Activated T-cell treated with anti-CD3 and anti-CD28 coated beads, Interleukin-2, amount 50 U/mL, for 4 hours (primary cell): ENCODE data around the gene CLEC1A. TPM values are rescaled to one million over a fixed set of nuclear protein-coding genes. Genes with fewer than 3 reads are reported as not detected.
"Not testable (repeated sequence)": the region's sequence is repeated elsewhere in the genome, so short reads cannot be mapped to it uniquely, and the experiment has no call there.

ENCODE experiments used
- ATAC-seq, 2 donors: fragments of 200-7000 bp; cut with Tn5 transposase; one replicate each; pipeline ENCODE4 v1.10.0; 2021
- DNase-seq: peaks from one replicate; pipeline ENCODE4 v3.0.0-alpha.2; 2020
- H3K27me3 Mint-ChIP-seq: one replicate; pipeline ENCODE4 v1.8.0; 2021; ENCODE audit warnings: low read depth, mixed read lengths
- H3K36me3 Mint-ChIP-seq: one replicate; pipeline ENCODE4 v1.8.0; 2022; ENCODE audit warnings: mixed read lengths; ENCODE audit not compliant: insufficient read depth
- H3K4me1 Mint-ChIP-seq: one replicate; pipeline ENCODE4 v1.8.0; 2021; ENCODE audit warnings: low read depth, mixed read lengths
- H3K4me3 Mint-ChIP-seq: one replicate; pipeline ENCODE4 v1.8.0; 2021; ENCODE audit warnings: mild to moderate bottlenecking, moderate library complexity, mixed read lengths
- H3K9me3 Mint-ChIP-seq: one replicate; pipeline ENCODE4 v1.8.0; 2021; ENCODE audit warnings: mixed read lengths
- total RNA-seq, 3 donors: library from RNA; stranded (reverse); gene quantifications; one replicate each; pipeline ENCODE4 v1.2.1, GENCODE V29; 2021

CLEC1A gene
- total RNA-seq, 3 donors from 2014 or later = not detected

- no peaks in the 10 kb centered on the region for H3K9me3 Mint-ChIP-seq
- peaks cover 40% of the 10 kb centered on the region for H3K27me3 Mint-ChIP-seq
- H3K4me1 Mint-ChIP-seq = peaks cover 7% of the 10 kb centered on the region
- no peak for ATAC-seq
- no peak overlapping the region for H3K4me3 Mint-ChIP-seq
- H3K36me3 Mint-ChIP-seq = no peaks in the 10 kb centered on the region
- no peak for DNase-seq
These were observed 50.3 kb downstream of the CLEC1A start for GRCh38 chr12:10048526-10048925.

- Mint-ChIP-seq H3K27me3 (peaks cover 29% of the 10 kb centered on the region), H3K9me3 (no peaks in the 10 kb centered on the region), H3K4me3 (no peak overlapping the region), H3K36me3 (no peaks in the 10 kb centered on the region), H3K4me1 (no peaks in the 10 kb centered on the region)
- DNase-seq (no peak), ATAC-seq (no peak)
These were observed 56.6 kb downstream of the CLEC1A start for GRCh38 chr12:10042167-10042566.

- Mint-ChIP-seq H3K27me3 (no peaks in the 10 kb centered on the region), H3K4me3 (no peak overlapping the region), H3K36me3 (no peaks in the 10 kb centered on the region), H3K4me1 (no peaks in the 10 kb centered on the region), H3K9me3 (no peaks in the 10 kb centered on the region)
- no peak for ATAC-seq
- no peak for DNase-seq
These were observed 64.8 kb downstream of the CLEC1A start for GRCh38 chr12:10033783-10034545.

GRCh38 chr12:10031771-10032175 is 67.0 kb downstream of the CLEC1A start:
- H3K9me3 Mint-ChIP-seq = no peaks in the 10 kb centered on the region

GRCh38 chr12:10031321-10031720 is 67.5 kb downstream of the CLEC1A start:
- DNase-seq (no peak), ATAC-seq (no peak)
- H3K36me3 Mint-ChIP-seq = no peaks in the 10 kb centered on the region
- no peaks in the 10 kb centered on the region for H3K4me1 Mint-ChIP-seq
- H3K27me3 Mint-ChIP-seq = no peaks in the 10 kb centered on the region
- H3K4me3 Mint-ChIP-seq = no peak overlapping the region
- no peaks in the 10 kb centered on the region for H3K9me3 Mint-ChIP-seq

More at GRCh38 chr12:10031771-10032175, 67.0 kb downstream of the CLEC1A start:
- Mint-ChIP-seq H3K4me1 (no peaks in the 10 kb centered on the region), H3K36me3 (no peaks in the 10 kb centered on the region), H3K4me3 (no peak overlapping the region), H3K27me3 (no peaks in the 10 kb centered on the region)
- ATAC-seq (no peak), DNase-seq (no peak)

GRCh38 chr12:10030446-10030845 is 68.3 kb downstream of the CLEC1A start, which contains the start of gene CLEC9A:
Gene CLEC9A, plus strand, starts transcription at chr12:10030682. Its CDS starts 22,006 bp downstream, at chr12:10052688.
- H3K9me3 Mint-ChIP-seq = no peaks in the 10 kb centered on the region
- no peaks in the 10 kb centered on the region for H3K36me3 Mint-ChIP-seq
- no peak within 1 kb of the TSS for H3K4me3 Mint-ChIP-seq
- DNase-seq = no peak
- no peaks in the 10 kb centered on the region for H3K27me3 Mint-ChIP-seq
- no peak for ATAC-seq
- no peaks in the 10 kb centered on the region for H3K4me1 Mint-ChIP-seq

GRCh38 chr12:10027721-10028120 is 71.1 kb downstream of the CLEC1A start:
- no peak for ATAC-seq

GRCh38 chr12:10027311-10027710 is 71.5 kb downstream of the CLEC1A start:
- H3K4me3 Mint-ChIP-seq = no peak overlapping the region
- H3K9me3 Mint-ChIP-seq = no peaks in the 10 kb centered on the region
- DNase-seq = no peak
- H3K4me1 Mint-ChIP-seq = no peaks in the 10 kb centered on the region
- H3K27me3 Mint-ChIP-seq = no peaks in the 10 kb centered on the region
- no peak for ATAC-seq
- H3K36me3 Mint-ChIP-seq = no peaks in the 10 kb centered on the region

More at GRCh38 chr12:10027721-10028120, 71.1 kb downstream of the CLEC1A start:
- Mint-ChIP-seq H3K9me3 (no peaks in the 10 kb centered on the region), H3K4me3 (no peak overlapping the region), H3K4me1 (no peaks in the 10 kb centered on the region), H3K27me3 (no peaks in the 10 kb centered on the region), H3K36me3 (no peaks in the 10 kb centered on the region)
- no peak for DNase-seq

- not testable (repeated sequence) for H3K4me3 Mint-ChIP-seq, H3K9me3 Mint-ChIP-seq, ATAC-seq, H3K36me3 Mint-ChIP-seq, DNase-seq, H3K4me1 Mint-ChIP-seq, H3K27me3 Mint-ChIP-seq
These were observed 72.1 kb downstream of the CLEC1A start for GRCh38 chr12:10026666-10027065.

GRCh38 chr12:10025236-10025635 is 73.5 kb downstream of the CLEC1A start:
- DNase-seq = no peak
- H3K4me3 Mint-ChIP-seq = no peak overlapping the region
- H3K36me3 Mint-ChIP-seq = no peaks in the 10 kb centered on the region
- peaks cover 3% of the 10 kb centered on the region for H3K27me3 Mint-ChIP-seq
- no peaks in the 10 kb centered on the region for H3K9me3 Mint-ChIP-seq
- ATAC-seq = no peak
- no peaks in the 10 kb centered on the region for H3K4me1 Mint-ChIP-seq

- ATAC-seq = no peak
- no peak overlapping the region for H3K4me3 Mint-ChIP-seq
- no peaks in the 10 kb centered on the region for H3K9me3 Mint-ChIP-seq
- H3K36me3 Mint-ChIP-seq = no peaks in the 10 kb centered on the region
- peaks cover 5% of the 10 kb centered on the region for H3K27me3 Mint-ChIP-seq
- no peak for DNase-seq
- no peaks in the 10 kb centered on the region for H3K4me1 Mint-ChIP-seq
These were observed 77.4 kb downstream of the CLEC1A start for GRCh38 chr12:10021342-10021741.

Other genes starting within 250 kb of the CLEC1A start
- 10 to 100 TPM in 1 of 3 donors, 1 to 10 TPM in 2; 8.4 to 13.7 (median 8.9) TPM for gene CLEC2B, start 229.6 kb downstream of the CLEC1A start, total RNA-seq
- gene KLRF2, start 217.5 kb downstream of the CLEC1A start, total RNA-seq = not detected
- gene CLEC2A, start 166.6 kb downstream of the CLEC1A start, total RNA-seq = not detected
- gene CLEC12A, start 127.6 kb downstream of the CLEC1A start, total RNA-seq = not detected
- not detected for gene CLEC1B, start 99.9 kb downstream of the CLEC1A start, total RNA-seq
- not detected for gene CLEC12B, start 88.4 kb downstream of the CLEC1A start, total RNA-seq
- gene CLEC9A, start 68.3 kb downstream of the CLEC1A start, total RNA-seq = not detected
- gene CLEC7A, start 31.2 kb upstream of the CLEC1A start, total RNA-seq = under 1 TPM in 2 of 3 donors, not detected in 1; 0.16 to 0.69 TPM
- not detected for gene OLR1, start 73.1 kb upstream of the CLEC1A start, total RNA-seq
- gene TMEM52B, start 80.0 kb upstream of the CLEC1A start, total RNA-seq = not detected
- gene GABARAPL1, start 113.9 kb upstream of the CLEC1A start, total RNA-seq = 10 to 100 TPM in 1 of 3 donors, 1 to 10 TPM in 2; 6.3 to 10.4 (median 9.3) TPM
- 10 to 100 TPM in 1 of 3 donors, 1 to 10 TPM in 2; 6.9 to 17.7 (median 7.2) TPM for gene KLRD1, start 208.9 kb upstream of the CLEC1A start, total RNA-seq